ENCODE data around the gene SAPCD2.

Gene SAPCD2

GRCh38 chr9:137030006-137030405 lies 40.4 kb downstream of the SAPCD2 start:
- no peak overlapping the region for H3K4me3 ChIP-seq
- DNase-seq (ENCODE audit: low spot score), result no peak
- no peak for TF ChIP-seq CTCF (IDR thresholded peaks at IDR 0.05)

GRCh38 chr9:137029058-137029936 lies 41.1 kb downstream of the SAPCD2 start:
- no peak for DNase-seq (ENCODE audit: low spot score)
- peak overlapping the region in 1 of 2 donors; percentile 0 for H3K27ac ChIP-seq
- peak overlapping the region; percentile 85 for H3K4me3 ChIP-seq
- peak; percentile 82 for TF ChIP-seq CTCF (IDR thresholded peaks at IDR 0.05)

More at GRCh38 chr9:137030006-137030405, 40.4 kb downstream of the SAPCD2 start:
- no peak overlapping the region for H3K27ac ChIP-seq

DNA sequence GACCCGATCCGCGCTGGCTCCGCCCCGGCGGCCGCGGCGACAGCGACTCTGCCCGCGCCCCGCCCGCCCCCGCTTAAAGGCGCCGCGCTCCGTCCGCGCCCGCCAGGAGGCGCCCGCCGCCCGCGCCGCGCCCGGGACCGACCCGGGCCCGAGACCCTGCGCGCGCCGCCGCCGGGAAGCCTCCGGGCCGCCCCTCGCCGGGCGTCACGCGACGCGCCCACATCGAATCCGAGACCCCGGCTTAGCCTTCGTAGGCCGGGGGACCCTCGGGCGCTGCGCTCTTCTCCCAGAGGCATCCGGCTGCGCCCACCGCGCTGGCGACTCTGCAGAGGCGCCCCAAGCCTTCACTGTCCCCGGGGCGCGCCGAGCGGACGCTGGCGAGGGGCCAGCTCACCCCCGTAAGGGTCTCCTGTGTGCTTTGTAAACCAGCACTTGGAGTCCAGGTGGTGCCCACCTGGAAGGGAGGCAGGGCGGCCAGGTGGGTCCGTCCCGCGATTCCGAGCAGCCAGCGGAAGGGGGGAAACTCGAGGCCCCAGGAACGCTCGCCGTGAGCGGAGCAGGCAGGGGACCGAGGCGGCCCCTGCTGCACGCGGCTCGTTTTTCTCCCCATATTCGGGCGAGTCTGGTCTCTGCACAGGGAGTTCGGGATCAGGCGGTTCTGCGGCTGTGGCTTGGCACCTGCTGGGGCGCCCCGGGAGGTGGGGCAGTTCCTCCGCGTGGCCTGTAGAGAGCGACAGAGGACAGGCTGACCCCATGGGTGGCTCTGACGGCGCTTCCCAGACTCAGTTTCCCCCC lies 41.9 kb downstream of the SAPCD2 start:
- Histone ChIP-seq H3K4me3 (peak overlapping the region; percentile 85), H3K27ac (peak overlapping the region; percentile 64 to 82)
- DNase-seq (ENCODE audit: low spot score), result no peak
- no peak for TF ChIP-seq CTCF (IDR thresholded peaks at IDR 0.05)

GRCh38 chr9:137027369-137028262 lies 42.7 kb downstream of the SAPCD2 start, which contains the start of gene ABCA2:
Gene ABCA2 (minus strand): TSS chr9:137028237. CDS start chr9:137028140, 97 bp downstream.
- no peak for TF ChIP-seq CTCF (IDR thresholded peaks at IDR 0.05)
- peak within 1 kb of the TSS; percentile 85 for H3K4me3 ChIP-seq
- DNase-seq (ENCODE audit: low spot score), result no peak
- H3K27ac ChIP-seq, result peak within 1 kb of the TSS; percentile 64 to 82

DNA sequence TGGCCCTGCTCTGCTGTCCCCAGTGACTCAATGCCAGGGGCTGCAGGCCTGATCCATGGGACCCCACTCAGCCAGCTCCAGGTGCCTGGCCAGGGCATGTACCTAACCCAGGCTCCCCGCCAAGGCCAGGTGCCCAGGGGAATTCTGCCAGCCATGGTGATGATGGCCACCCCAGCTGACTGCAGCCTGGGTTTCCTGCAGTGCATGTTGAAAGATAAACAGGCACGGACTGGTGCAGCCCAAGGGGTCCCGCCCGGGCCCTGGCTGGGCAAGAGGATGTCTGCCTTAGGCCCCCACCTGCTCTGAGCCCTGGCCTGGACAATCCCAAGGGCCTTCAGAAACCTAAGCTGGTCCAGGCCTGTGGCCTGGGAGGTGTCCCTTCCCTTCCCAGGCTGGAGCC lies 43.5 kb downstream of the SAPCD2 start:
- DNase-seq (ENCODE audit: low spot score), result no peak
- peak overlapping the region in 1 of 2 donors; percentile 82 for H3K27ac ChIP-seq

More for the DNA sequence above, 43.5 kb downstream of the SAPCD2 start:
- peak overlapping the region; percentile 85 for H3K4me3 ChIP-seq
- TF ChIP-seq CTCF (IDR thresholded peaks at IDR 0.05), result no peak
